K562 (cell line): ENCODE data around the gene CERCAM. TPM values are rescaled to one million over a fixed set of nuclear protein-coding genes. Genes with fewer than 3 reads are reported as not detected.

Experiments used
- ATAC-seq: fragments of 200-7000 bp; cut with Tn5 transposase; 3 replicates; pipeline ENCODE4 v1.9.1; 2020; ENCODE audit warnings: moderate library complexity
- BruUV-seq: library from RNA; stranded (reverse); fragments of 400-500 nt; replicated peaks from 2 replicates; lab custom pipeline; 2021; lab: Mats Ljungman, UMichigan
- CTCF ChIA-PET: fragments of 300-600 bp; formaldehyde crosslinking; extraction: SDS; loops from one replicate; lab custom pipeline; 2021; ENCODE audit warnings: low intra/inter-chr PET ratio; lab: Yijun Ruan, JAX
- POLR2A ChIA-PET: fragments of 300-600, 350-650 bp; sonication (Branson Sonifier 250); formaldehyde crosslinking; extraction: SDS; loops from one replicate; lab custom pipeline; 2021; ENCODE audit warnings: antibody characterized with exemption, inconsistent platforms; lab: Yijun Ruan, JAX
- DNase-seq, 4 experiments: peaks; one replicate each; pipeline versions ENCODE4 v3.0.0 to v3.0.0-alpha.2; 2011 to 2018; ENCODE audit warnings: low spot score in 3 of 4, mixed read lengths in 3 of 4; ENCODE audit errors: extremely low read depth in 1 of 4
- FAIRE-seq: peaks from 2 replicates; lab custom pipeline; 2011; peaks lifted over from hg19 to GRCh38; lab: Jason Lieb, UNC
- H2AFZ ChIP-seq: 2 replicates; pipeline ENCODE4 v1.6.0; 2011; ENCODE audit warnings: low read depth, low read length, control low read depth, inconsistent platforms
- H3K27ac ChIP-seq: fragments of 200-600 bp; 3 replicates; pipeline ENCODE4 v1.8.0; 2011; ENCODE audit warnings: low read depth, mild to moderate bottlenecking, control low read depth, inconsistent platforms, low read length, moderate library complexity, mixed read lengths; ENCODE audit errors: extremely low read depth
- H3K27me3 ChIP-seq, 2 experiments: fragments of 300-600 bp in 1 of 2; 2 replicates in 1 of 2; 3 replicates in 1 of 2; pipeline versions ENCODE4 v1.6.0 to v1.8.0; 2011; ENCODE audit warnings: inconsistent platforms in 2 of 2, low read length in 2 of 2, mild to moderate bottlenecking in 1 of 2, mixed read lengths in 1 of 2, moderate library complexity in 1 of 2; ENCODE audit not compliant: control insufficient read depth in 2 of 2, insufficient read depth in 2 of 2
- H3K36me3 ChIP-seq: fragments of 300-600 bp; 3 replicates; pipeline ENCODE4 v1.8.0; 2011; ENCODE audit warnings: mild to moderate bottlenecking, low read length, inconsistent platforms; ENCODE audit not compliant: control insufficient read depth, insufficient read depth
- H3K4me1 ChIP-seq, 2 experiments: fragments of 200-600 bp in 1 of 2; replicated peaks in 1 of 2; 2 replicates in 1 of 2; 3 replicates in 1 of 2; pipeline versions ENCODE4 v1.5.1 to v1.8.0; 2011; ENCODE audit warnings: inconsistent platforms in 2 of 2, low read length in 2 of 2, mild to moderate bottlenecking in 1 of 2, mixed read lengths in 1 of 2, moderate library complexity in 1 of 2; ENCODE audit not compliant: control insufficient read depth in 2 of 2, insufficient read depth in 2 of 2
- H3K4me2 ChIP-seq: 2 replicates; pipeline ENCODE4 v1.6.1; 2011; ENCODE audit warnings: low read length, control low read depth, inconsistent platforms, mixed read lengths; ENCODE audit not compliant: insufficient read depth
- H3K4me3 ChIP-seq: fragments of 200-600 bp; sonication (generic), shearing (Covaris generic); 2 replicates; pipeline ENCODE4 v1.5.1; 2016; ENCODE audit warnings: control low read depth, inconsistent platforms
- H3K79me2 ChIP-seq: fragments of 200-600 bp; 3 replicates; pipeline ENCODE4 v1.8.0; 2011; ENCODE audit warnings: low read length, inconsistent platforms; ENCODE audit not compliant: control insufficient read depth, insufficient read depth
- H3K9ac ChIP-seq, 2 experiments: 2 replicates each; pipeline versions ENCODE4 v1.6.0 to v1.6.1; 2011; ENCODE audit warnings: low read depth in 2 of 2, low read length in 2 of 2, control low read depth in 1 of 2, inconsistent platforms in 1 of 2, mild to moderate bottlenecking in 1 of 2, mixed read lengths in 1 of 2; ENCODE audit not compliant: insufficient read depth in 1 of 2
- H3K9me1 ChIP-seq: one replicate; pipeline ENCODE4 v1.6.0; 2011; ENCODE audit warnings: inconsistent platforms, mild to moderate bottlenecking, low read length, moderate library complexity; ENCODE audit not compliant: control insufficient read depth, insufficient read depth
- H3K9me3 ChIP-seq: replicated peaks from 2 replicates; pipeline ENCODE4 v1.5.1; 2011; ENCODE audit warnings: low read depth, low read length, inconsistent platforms; ENCODE audit not compliant: control insufficient read depth, insufficient read depth
- H4K20me1 ChIP-seq: replicated peaks from 2 replicates; pipeline ENCODE4 v1.6.1; 2011; ENCODE audit warnings: low read length, inconsistent platforms, mixed read lengths; ENCODE audit not compliant: control insufficient read depth, insufficient read depth
- PRDM10 ChIP-seq: fragments of 450-650 bp; IDR thresholded peaks from 2 replicates; pipeline ENCODE4 v1.6.1; 2018; ENCODE audit not compliant: partially characterized antibody
- TEAD1 ChIP-seq, 2 experiments: fragments of 450-650 bp in 1 of 2; sonication (generic) in 1 of 2; formaldehyde crosslinking; IDR thresholded peaks; 2 replicates each; pipeline versions ENCODE4 v1.4.0 to v1.8.0; 2020 to 2022; ENCODE audit warnings: mild to moderate bottlenecking in 2 of 2, missing genetic modification reagents in 1 of 2
- WGBS: fragments of 100-300 bp; shearing (Covaris generic); methylation state at CpG from one replicate; pipeline ENCODE4 v1.1.6; 2016; ENCODE audit warnings: low coverage, mixed read lengths; ENCODE audit not compliant: insufficient coverage; ENCODE audit errors: missing lambda C conversion rate; 5-methylcytosine and 5-hydroxymethylcytosine counted together
- in situ Hi-C: fragments of 300-500 bp; cut with MboI; formaldehyde crosslinking; loops from 4 replicates; pipeline ENCODE4 v1.15.0; 2018; ENCODE audit warnings: inconsistent platforms, mixed read lengths
- intact Hi-C: fragments of 100-400 bp; cut with micrococcal nuclease; formaldehyde crosslinking; loops from 2 replicates; pipeline ENCODE4 v1.14.2; 2022
- polyA plus RNA-seq, 8 experiments: library from polyadenylated mRNA; depleted of rRNA in 4 of 8; stranded (reverse) in 5 of 8; unstranded in 3 of 8; fragments of >200 nt; fragmentation: Nextera tagmentation in 2 of 8; fragmentation: Illumina TruSeq in 1 of 8; extraction: Ambion mirVana in 2 of 8; extraction: Trizol in 1 of 8; gene quantifications; 2 replicates each; pipeline versions ENCODE4 v1.2.1 to v1.2.3, GENCODE V29; 2011 to 2014; ENCODE audit warnings: inconsistent platforms in 1 of 8, missing spikeins in 1 of 8
- total RNA-seq, 7 experiments: library from RNA; depleted of rRNA in 6 of 7; stranded (reverse); fragments of >200 nt in 6 of 7; fragmentation: Illumina TruSeq in 2 of 7; extraction: Trizol in 2 of 7; gene quantifications; 2 replicates each; pipeline versions ENCODE4 v1.2.1 to v1.2.3, GENCODE V29; 2011 to 2021; ENCODE audit warnings: low replicate concordance in 1 of 7

CERCAM gene
- total and polyA plus RNA-seq, 9 of the 15 experiments (the other 6 are each of a cell fraction or from before 2014, with no cell fraction given) = 0.75 to 24.0 (median 18.0) TPM

GRCh38 chr9:128384801-128385495, 35.7 kb upstream of the CERCAM start:
- no peaks in the 10 kb centered on the region for H3K4me1 ChIP-seq
- H2AFZ ChIP-seq = no peak overlapping the region
- no peak overlapping the region for H3K27ac ChIP-seq
- no peaks in the 10 kb centered on the region for H3K9me3 ChIP-seq
- DNase-seq (no peak), ATAC-seq (no peak), FAIRE-seq (no peak)
- WGBS = 72% methylated on average over 7 of the region's 7 CpGs
- H3K4me3 ChIP-seq = no peak overlapping the region
- H3K27me3 ChIP-seq = no peaks in the 10 kb centered on the region
- no peak overlapping the region for H3K4me2 ChIP-seq
- intact Hi-C loops = no loop called here
- CTCF ChIA-PET = no interaction called here
- no peaks in the 10 kb centered on the region for H4K20me1 ChIP-seq
- no peak for TF ChIP-seq TEAD1 (CRISPR knock-in tag; IDR thresholded peaks at IDR 0.05)
- peak; percentile 62 for TF ChIP-seq PRDM10
- TF ChIP-seq, all 486 proteins: peak for 1
- in situ Hi-C loops = no loop called here
- H3K9ac ChIP-seq = no peak overlapping the region
- H3K36me3 ChIP-seq = peaks cover 83% of the 10 kb centered on the region; the same call in 2 of the 3 replicates
- BruUV-seq = no TSS peak
- peaks cover 5% of the 10 kb centered on the region for H3K9me1 ChIP-seq
- no peaks in the 10 kb centered on the region for H3K79me2 ChIP-seq
- POLR2A ChIA-PET = interaction anchor here (0.6 to 2.6 kb wide), 7 partner anchors 9 to 306 kb away, joined by 3 to 9 read pairs (median 3); partner anchors contain the start of gene URM1
